Prostate gland (tissue), 2 donors: ENCODE results near the gene APOBEC3G. TPM values are rescaled to one million over a fixed set of nuclear protein-coding genes. Genes with fewer than 3 reads are reported as not detected.

Experiments
- DNase-seq: peaks from one replicate; pipeline ENCODE4 v3.0.0-alpha.2; 2019; ENCODE audit warnings: low spot score
- H3K27ac ChIP-seq, 2 donors: fragments of 200-600 bp; sonication (generic); 2 replicates each; pipeline ENCODE4 v1.5.1; 2017 to 2019
- H3K27me3 ChIP-seq: fragments of 200-600 bp; sonication (generic); replicated peaks from 2 replicates; pipeline ENCODE4 v1.5.1; 2019; ENCODE audit not compliant: insufficient read depth
- H3K36me3 ChIP-seq, 2 donors: fragments of 200-600 bp; sonication (generic); 1 replicate in 1 of 2; 2 replicates in 1 of 2; pipeline versions ENCODE4 v1.5.1 to v1.8.1; 2017 to 2019
- H3K4me1 ChIP-seq: fragments of 200-600 bp; sonication (generic); replicated peaks from 2 replicates; pipeline ENCODE4 v1.5.1; 2019
- H3K4me3 ChIP-seq, 2 donors: fragments of 200-600 bp; sonication (generic); 2 replicates each; pipeline ENCODE4 v1.5.1; 2017 to 2019
- H3K9me3 ChIP-seq: fragments of 200-600 bp; sonication (generic); 2 replicates; pipeline ENCODE4 v1.5.1; 2017
- CTCF ChIP-seq, 4 experiments: fragments of 200-600 bp in 2 of 4; fragments of 450-650 bp in 2 of 4; sonication (generic) in 2 of 4; IDR thresholded peaks; 1 replicate in 3 of 4; 2 replicates in 1 of 4; pipeline ENCODE4 v1.5.1; 2016 to 2019; ENCODE audit warnings: antibody characterized with exemption in 4 of 4, mild to moderate bottlenecking in 2 of 4, moderate library complexity in 2 of 4
- POLR2A ChIP-seq: fragments of 450-650 bp; IDR thresholded peaks from one replicate; pipeline ENCODE4 v1.6.1; 2016; ENCODE audit warnings: antibody characterized with exemption, mild to moderate bottlenecking
- POLR2AphosphoS5 ChIP-seq: sonication (generic); formaldehyde crosslinking; IDR thresholded peaks from one replicate; pipeline ENCODE4 v1.6.1; 2017; ENCODE audit warnings: antibody characterized with exemption
- WGBS: methylation state at CpG from one replicate; pipeline ENCODE4 v1.1.5; 2018; 5-methylcytosine and 5-hydroxymethylcytosine counted together
- intact Hi-C: fragments of 100-400 bp; cut with DNase I; formaldehyde crosslinking; loops from one replicate; pipeline ENCODE4 v1.14.2; 2022
- total RNA-seq, 2 donors: library from RNA; depleted of rRNA; stranded (reverse); fragments of >200 nt; gene quantifications; one replicate each; pipeline ENCODE4 v1.1.0, GENCODE V29; 2016

Gene APOBEC3G
- total RNA-seq, 2 donors from 2014 or later: 17.7 to 52.3 TPM

- Histone ChIP-seq H3K9me3 (no peaks in the 10 kb centered on the region), H3K27ac (no peak overlapping the region), H3K27me3 (no peaks in the 10 kb centered on the region), H3K4me1 (no peaks in the 10 kb centered on the region), H3K36me3 (no peaks in the 10 kb centered on the region), H3K4me3 (no peak overlapping the region)
- no peak for DNase-seq
- WGBS: 90% methylated on average over 2 of the region's 2 CpGs
- TF ChIP-seq CTCF (IDR thresholded peaks at IDR 0.05): no peak
- no peak for TF ChIP-seq POLR2A
- no peak for TF ChIP-seq POLR2AphosphoS5
- intact Hi-C loops: no loop called here
These were observed 29.3 kb downstream of the APOBEC3G start for GRCh38 chr22:39106326-39106725.

DNA sequence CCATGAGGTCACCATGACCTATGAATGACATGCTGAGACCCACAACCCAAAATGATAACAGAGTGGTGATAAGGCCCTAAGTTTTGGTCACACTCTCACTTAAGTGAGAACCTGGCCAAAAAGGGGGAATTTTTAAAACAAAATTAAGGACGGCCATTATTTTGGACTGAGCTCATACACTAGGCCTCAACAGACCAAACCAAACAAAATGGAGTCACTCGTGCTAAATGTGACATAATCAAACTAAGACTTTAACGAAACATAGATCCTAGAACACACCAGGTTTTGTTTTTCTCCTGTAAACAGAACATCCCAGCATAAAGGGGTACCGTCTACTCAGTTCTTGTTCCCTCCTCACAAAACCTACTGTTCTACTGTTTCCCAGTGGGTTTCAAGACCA is 31.4 kb downstream of the APOBEC3G start:
- no peaks in the 10 kb centered on the region for H3K36me3 ChIP-seq
- H3K4me1 ChIP-seq: no peaks in the 10 kb centered on the region
- H3K4me3 ChIP-seq: no peak overlapping the region
- intact Hi-C loops: no loop called here
- WGBS: 91% methylated on average over 4 of the region's 4 CpGs
- no peak overlapping the region for H3K27ac ChIP-seq
- DNase-seq: no peak
- H3K27me3 ChIP-seq: no peaks in the 10 kb centered on the region
- no peak for TF ChIP-seq POLR2AphosphoS5
- TF ChIP-seq POLR2A: no peak
- no peak for TF ChIP-seq CTCF (IDR thresholded peaks at IDR 0.05)
- H3K9me3 ChIP-seq: no peaks in the 10 kb centered on the region

- H3K36me3 ChIP-seq: no peaks in the 10 kb centered on the region
- TF ChIP-seq POLR2AphosphoS5: no peak
- no peak for TF ChIP-seq POLR2A
- no peak for TF ChIP-seq CTCF (IDR thresholded peaks at IDR 0.05)
- no peak for DNase-seq
- H3K27ac ChIP-seq: no peak overlapping the region
- no peaks in the 10 kb centered on the region for H3K4me1 ChIP-seq
- H3K4me3 ChIP-seq: no peak overlapping the region
- 75% methylated on average over 9 of the region's 9 CpGs for WGBS
- no peaks in the 10 kb centered on the region for H3K9me3 ChIP-seq
- intact Hi-C loops: no loop called here
- H3K27me3 ChIP-seq: no peaks in the 10 kb centered on the region
These were observed 32.3 kb downstream of the APOBEC3G start for GRCh38 chr22:39109361-39109760.

DNA sequence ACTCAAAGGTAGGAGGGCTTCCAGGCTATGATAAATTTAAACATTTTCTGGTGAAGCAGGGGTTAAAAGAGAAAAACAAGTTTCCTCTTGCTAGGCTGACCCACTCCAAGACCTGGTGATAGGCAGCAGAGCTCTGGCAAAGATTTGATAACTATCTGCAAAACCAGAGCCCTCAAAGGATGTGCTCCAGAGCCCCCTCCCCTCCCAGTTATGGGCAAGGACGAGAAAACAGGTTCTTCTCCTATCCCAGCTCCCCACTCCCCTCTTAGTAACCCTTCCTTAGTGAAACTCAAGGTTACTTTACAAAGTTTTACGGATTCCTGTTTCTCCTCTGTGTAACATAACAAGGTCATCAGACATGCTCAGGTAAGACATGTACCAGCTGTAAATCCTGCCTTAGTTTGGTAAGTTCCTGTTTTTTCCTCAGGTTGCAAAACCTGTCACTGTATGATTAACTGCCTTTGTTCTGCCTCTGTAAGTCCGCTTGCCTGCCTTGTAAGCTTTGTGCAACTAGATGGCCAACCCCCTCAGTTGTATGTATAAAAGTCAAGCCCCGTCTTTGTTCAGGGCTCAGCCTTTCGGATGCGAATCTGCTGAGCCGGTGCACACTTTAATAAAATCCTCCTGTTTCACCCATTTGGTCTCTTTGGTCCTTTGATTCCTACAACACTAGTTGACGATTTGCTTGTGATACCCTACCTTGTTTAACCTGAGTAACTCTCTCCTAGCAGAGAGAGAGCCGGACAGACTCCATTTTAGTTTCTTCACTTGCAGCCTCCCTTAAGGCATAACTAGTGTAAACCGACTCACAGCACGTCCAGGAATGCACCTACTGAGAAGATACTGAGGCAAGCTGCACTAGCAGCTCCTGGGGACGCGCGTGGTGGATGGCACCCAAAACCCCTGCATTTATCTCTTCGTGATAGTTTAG is 33.8 kb downstream of the APOBEC3G start:
- no peak for DNase-seq
- no peak overlapping the region for H3K27ac ChIP-seq

More for the DNA sequence above, 33.8 kb downstream of the APOBEC3G start:
- Histone ChIP-seq H3K36me3 (no peaks in the 10 kb centered on the region), H3K27me3 (no peaks in the 10 kb centered on the region), H3K4me1 (no peaks in the 10 kb centered on the region), H3K4me3 (no peak overlapping the region), H3K9me3 (no peaks in the 10 kb centered on the region)
- TF ChIP-seq POLR2A: no peak
- no peak for TF ChIP-seq POLR2AphosphoS5
- no peak for TF ChIP-seq CTCF (IDR thresholded peaks at IDR 0.05)
- intact Hi-C loops: no loop called here
- WGBS: 60% methylated on average over 15 of the region's 15 CpGs
